Activated naive CD4-positive, alpha-beta T cell treated with anti-CD3 and anti-CD28 coated beads, Interleukin-2, amount 50 U/mL, for 24 hours (primary cell): ENCODE results near the gene AHCTF1.
"Not testable (repeated sequence)": the region's sequence is repeated elsewhere in the genome, so short reads cannot be mapped to it uniquely, and the experiment has no call there.

Source experiments
- H3K27ac Mint-ChIP-seq: one replicate; pipeline ENCODE4 v1.8.0; 2021; ENCODE audit warnings: mild to moderate bottlenecking, mixed read lengths
- H3K27me3 Mint-ChIP-seq: one replicate; pipeline ENCODE4 v1.8.0; 2021; ENCODE audit warnings: mixed read lengths
- H3K36me3 Mint-ChIP-seq: one replicate; pipeline ENCODE4 v1.8.0; 2021; ENCODE audit warnings: mixed read lengths
- H3K4me1 Mint-ChIP-seq: one replicate; pipeline ENCODE4 v1.8.0; 2021; ENCODE audit warnings: mixed read lengths
- H3K4me3 Mint-ChIP-seq: one replicate; pipeline ENCODE4 v1.8.0; 2021; ENCODE audit warnings: mild to moderate bottlenecking, mixed read lengths
- H3K9me3 Mint-ChIP-seq: one replicate; pipeline ENCODE4 v1.8.0; 2021; ENCODE audit warnings: mixed read lengths

The AHCTF1 gene

DNA sequence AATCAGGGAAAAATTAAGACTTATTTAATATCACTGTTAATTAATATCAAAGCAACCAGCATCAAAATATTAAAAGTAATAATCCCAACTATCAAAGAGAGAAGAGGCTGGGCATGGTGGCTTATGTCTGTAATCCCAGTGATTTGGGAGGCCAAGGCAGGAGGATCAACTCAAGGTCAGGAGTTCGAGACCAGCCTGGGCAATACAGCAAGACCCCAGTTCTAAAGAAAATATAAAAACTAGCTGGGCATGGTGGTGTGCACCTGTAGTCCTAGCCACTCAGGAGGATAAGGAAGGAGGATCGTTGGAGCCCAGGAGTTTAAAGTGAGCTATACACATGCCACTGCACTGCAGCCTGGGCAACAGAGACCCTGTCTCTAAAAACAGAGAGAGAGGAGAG is 43.2 kb downstream of the AHCTF1 start:
- Mint-ChIP-seq H3K4me1 (peaks cover 11% of the 10 kb centered on the region), H3K36me3 (peaks cover 31% of the 10 kb centered on the region), H3K4me3 (no peak overlapping the region), H3K27ac (peak overlapping the region; percentile 46), H3K9me3 (no peaks in the 10 kb centered on the region), H3K27me3 (no peaks in the 10 kb centered on the region)

DNA sequence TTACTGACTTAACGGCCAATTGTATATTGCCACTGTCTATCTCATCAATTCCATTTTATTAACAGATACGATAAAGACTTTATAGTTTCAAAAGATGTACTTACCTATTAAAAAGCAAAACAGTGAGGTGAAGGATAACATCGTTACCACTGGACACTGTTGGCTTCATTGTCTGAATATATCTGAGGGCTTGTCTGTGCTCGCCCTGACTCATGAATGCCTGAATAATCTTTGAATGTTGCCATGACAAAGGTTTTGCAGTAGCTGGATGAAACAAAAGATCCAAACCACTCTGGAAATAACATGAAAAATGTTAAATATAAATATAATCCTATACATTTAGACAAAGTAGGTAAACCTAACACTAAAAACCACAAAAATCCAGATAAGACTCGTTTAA is 46.4 kb downstream of the AHCTF1 start:
- H3K36me3 Mint-ChIP-seq = peaks cover 27% of the 10 kb centered on the region
- not testable (repeated sequence) for H3K4me3 Mint-ChIP-seq, H3K27me3 Mint-ChIP-seq, H3K9me3 Mint-ChIP-seq, H3K4me1 Mint-ChIP-seq, H3K27ac Mint-ChIP-seq

DNA sequence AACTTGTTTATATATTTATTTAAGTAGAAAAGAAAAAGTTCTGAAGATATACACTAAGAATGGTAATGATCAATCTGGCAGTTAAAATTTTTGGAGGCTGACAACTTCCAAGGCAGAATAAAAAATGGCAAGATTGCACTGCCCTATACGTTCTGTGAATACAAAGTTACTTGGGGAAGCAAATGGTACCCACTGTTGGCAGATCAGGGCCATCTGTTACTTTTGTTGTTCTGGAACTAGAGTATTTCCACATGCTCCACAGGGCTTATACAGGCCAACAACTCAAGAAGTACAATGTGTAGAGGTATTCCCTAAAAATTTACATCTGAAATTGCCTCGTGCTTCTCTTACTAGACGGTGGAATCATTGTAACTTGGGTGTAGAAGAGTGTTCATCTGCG is 53.2 kb downstream of the AHCTF1 start:
- no peak overlapping the region for H3K27ac Mint-ChIP-seq
- peaks cover 23% of the 10 kb centered on the region for H3K4me1 Mint-ChIP-seq
- H3K4me3 Mint-ChIP-seq = no peak overlapping the region
- peaks cover 22% of the 10 kb centered on the region for H3K36me3 Mint-ChIP-seq
- no peaks in the 10 kb centered on the region for H3K27me3 Mint-ChIP-seq
- no peaks in the 10 kb centered on the region for H3K9me3 Mint-ChIP-seq

DNA sequence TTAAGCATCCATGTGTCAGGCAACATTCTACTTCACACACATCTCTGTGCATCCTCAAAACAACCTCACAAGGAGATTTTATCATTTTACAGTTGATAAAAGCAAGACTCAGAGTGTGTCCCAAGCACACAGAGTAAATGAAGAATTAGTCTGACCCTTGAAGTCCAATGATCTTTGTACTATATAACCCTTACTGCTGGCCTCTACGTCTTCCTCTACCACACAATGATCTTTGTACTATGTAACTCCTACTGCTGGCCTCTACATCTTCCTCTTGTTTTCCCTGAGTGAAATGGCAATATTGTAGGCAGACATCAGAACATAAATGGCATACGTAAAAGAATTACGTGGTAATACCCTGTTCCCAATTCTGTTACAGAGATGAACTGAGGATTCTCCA is 55.3 kb downstream of the AHCTF1 start:
- Mint-ChIP-seq H3K4me1 (peaks cover 38% of the 10 kb centered on the region), H3K9me3 (no peaks in the 10 kb centered on the region), H3K27ac (peak overlapping the region; percentile 41), H3K27me3 (no peaks in the 10 kb centered on the region), H3K36me3 (peaks cover 28% of the 10 kb centered on the region), H3K4me3 (no peak overlapping the region)

DNA sequence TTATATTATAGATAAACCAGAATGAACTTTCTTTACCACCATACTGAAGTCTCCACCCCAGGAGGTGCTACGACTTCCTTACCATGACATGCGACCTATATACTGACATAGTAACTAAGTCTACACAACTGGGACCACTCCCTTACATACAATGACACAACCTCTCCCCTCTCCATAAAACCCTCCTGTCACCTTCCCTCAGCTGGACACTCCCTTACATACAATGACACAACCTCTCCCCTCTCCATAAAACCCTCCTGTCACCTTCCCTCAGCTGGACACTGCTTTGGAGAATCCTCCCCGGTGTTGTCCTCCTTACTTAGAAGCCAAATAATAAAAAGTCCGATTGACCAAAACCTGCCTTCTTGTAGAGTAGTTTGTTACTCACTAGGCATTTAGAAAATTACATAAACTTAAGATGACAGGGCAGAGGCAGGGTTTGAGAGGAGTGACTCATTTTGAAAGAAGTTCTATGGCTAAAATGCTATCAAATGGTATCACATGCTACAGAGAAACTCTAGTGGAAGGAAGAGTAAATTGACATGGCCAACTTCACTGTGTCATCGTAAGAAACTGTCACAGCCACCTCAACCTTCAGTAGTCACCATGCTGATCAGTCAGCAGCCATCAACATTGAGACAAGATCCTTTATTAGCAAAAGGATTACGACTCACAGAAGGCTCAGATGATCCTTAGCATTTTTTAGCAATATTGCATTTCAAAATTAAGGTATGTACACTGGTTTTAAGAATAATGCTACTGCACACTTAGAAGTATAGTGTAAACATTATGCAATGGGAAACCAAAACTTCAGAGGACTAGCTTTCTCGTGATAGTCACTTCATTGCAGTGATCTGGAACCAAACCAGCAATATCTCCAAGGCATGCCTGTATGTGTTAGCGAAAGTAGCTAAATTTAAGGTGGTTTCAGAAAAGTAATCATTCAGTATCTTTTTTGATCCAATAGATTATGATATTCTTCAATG is 56.4 kb downstream of the AHCTF1 start:
- H3K27ac Mint-ChIP-seq = peak overlapping the region; percentile 65
- peaks cover 26% of the 10 kb centered on the region for H3K36me3 Mint-ChIP-seq
- no peaks in the 10 kb centered on the region for H3K27me3 Mint-ChIP-seq
- H3K4me1 Mint-ChIP-seq = peaks cover 38% of the 10 kb centered on the region
- no peaks in the 10 kb centered on the region for H3K9me3 Mint-ChIP-seq
- no peak overlapping the region for H3K4me3 Mint-ChIP-seq

DNA sequence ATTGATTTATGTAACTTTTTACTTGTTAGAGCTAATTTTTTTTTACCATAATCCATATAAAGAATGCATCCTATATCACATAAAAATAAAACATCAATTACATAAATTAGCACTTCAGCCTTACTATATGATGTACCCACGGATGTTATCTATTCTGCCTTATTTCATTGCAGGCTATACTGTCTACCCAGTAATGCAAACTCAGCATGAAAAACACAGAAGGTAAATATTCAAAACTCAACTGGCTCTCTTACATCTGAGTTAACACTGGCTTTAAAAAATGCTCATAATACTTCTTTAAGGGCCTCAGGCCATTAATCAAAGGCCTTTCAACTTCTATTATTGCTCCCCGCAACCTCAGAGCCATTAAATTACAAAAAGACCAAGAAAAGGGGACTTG is 65.8 kb downstream of the AHCTF1 start:
- no peaks in the 10 kb centered on the region for H3K27me3 Mint-ChIP-seq
- no peak overlapping the region for H3K4me3 Mint-ChIP-seq

DNA sequence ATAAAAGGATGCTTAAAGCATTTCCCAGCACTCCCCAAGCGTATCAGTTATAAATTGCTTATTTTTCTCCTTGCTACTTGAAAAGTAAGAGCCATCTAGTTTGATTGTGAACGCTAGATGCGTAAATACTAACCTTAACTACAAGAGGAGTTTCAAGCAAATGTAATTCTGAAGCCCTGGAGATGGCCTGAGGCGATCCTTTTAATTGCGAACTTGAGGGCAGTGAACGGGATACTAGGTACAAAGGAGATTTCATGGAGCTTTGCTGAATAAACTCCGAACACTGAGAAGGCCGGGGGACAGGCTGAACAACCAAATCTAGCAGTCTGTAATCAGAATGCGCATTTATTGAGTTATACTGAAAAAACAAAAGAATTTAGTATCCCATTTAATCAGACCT is 68.0 kb downstream of the AHCTF1 start:
- H3K27me3 Mint-ChIP-seq, H3K27ac Mint-ChIP-seq, H3K9me3 Mint-ChIP-seq, H3K4me3 Mint-ChIP-seq, H3K4me1 Mint-ChIP-seq: not testable (repeated sequence)
- H3K36me3 Mint-ChIP-seq = peaks cover 10% of the 10 kb centered on the region

More for the DNA sequence above, 65.8 kb downstream of the AHCTF1 start:
- H3K27ac Mint-ChIP-seq = no peak overlapping the region
- H3K4me1 Mint-ChIP-seq = peaks cover 3% of the 10 kb centered on the region
- H3K9me3 Mint-ChIP-seq = no peaks in the 10 kb centered on the region
- peaks cover 12% of the 10 kb centered on the region for H3K36me3 Mint-ChIP-seq

DNA sequence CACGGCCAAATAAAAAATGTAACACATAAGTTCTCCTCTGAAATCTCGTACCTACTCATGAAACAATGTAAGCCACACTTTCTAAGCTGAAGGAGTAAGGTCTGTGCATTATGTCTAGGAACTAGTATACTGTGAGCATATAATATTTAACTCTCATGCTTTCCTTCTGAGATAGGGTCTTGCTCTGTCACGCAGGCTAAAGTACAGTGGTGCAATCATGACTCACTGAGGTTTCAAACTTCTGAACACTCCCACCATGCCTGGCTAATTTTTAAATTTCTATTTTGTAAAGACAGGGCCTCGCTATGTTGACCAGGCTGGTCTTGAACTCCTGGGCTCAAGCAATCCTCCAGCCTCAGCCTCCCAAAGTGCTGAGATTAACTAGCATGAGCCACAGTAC is 71.3 kb downstream of the AHCTF1 start:
- Mint-ChIP-seq H3K36me3 (peaks cover 22% of the 10 kb centered on the region), H3K4me1 (no peaks in the 10 kb centered on the region), H3K4me3 (no peak overlapping the region), H3K9me3 (no peaks in the 10 kb centered on the region), H3K27ac (no peak overlapping the region), H3K27me3 (no peaks in the 10 kb centered on the region)

DNA sequence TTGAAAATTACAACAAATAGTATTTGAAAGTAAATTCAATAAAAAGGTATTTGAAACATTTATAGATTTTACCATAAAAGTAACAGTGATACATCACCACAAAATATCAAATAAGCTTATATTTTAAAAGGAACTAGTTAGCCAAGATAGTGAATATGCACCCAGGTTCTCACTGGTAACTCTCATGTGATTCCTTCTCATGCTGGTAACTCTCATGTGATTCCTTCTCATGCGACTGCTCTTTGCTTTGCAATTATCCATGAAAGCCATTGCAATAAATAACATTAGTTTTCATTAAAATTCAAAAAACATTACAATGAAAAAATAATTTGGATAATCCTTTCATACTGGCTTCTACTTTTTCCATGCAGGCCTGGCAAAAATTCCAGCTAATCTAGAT is 75.4 kb downstream of the AHCTF1 start:
- Mint-ChIP-seq H3K27ac (no peak overlapping the region), H3K4me1 (no peaks in the 10 kb centered on the region), H3K4me3 (no peak overlapping the region), H3K36me3 (peaks cover 24% of the 10 kb centered on the region), H3K9me3 (no peaks in the 10 kb centered on the region), H3K27me3 (no peaks in the 10 kb centered on the region)

DNA sequence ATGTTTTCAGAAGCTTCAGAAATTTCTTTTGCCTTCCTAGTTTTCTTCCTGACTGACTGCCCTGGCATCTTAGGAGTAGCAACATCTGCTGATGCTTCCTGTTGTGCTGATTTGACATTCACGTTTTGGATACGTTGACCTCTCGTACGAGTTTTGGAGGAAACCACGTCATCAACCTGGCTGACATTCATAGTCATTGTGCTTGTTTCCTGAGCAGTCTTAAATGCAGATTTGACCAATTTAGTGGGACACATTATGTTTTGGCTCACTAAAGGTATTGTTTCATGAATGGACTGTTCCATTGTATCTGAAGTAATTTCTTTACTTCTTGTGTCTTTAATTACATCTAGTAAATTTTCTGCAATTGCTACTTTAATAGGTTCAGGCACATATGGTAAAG is 81.1 kb downstream of the AHCTF1 start:
- H3K4me3 Mint-ChIP-seq, H3K4me1 Mint-ChIP-seq, H3K27ac Mint-ChIP-seq, H3K27me3 Mint-ChIP-seq, H3K9me3 Mint-ChIP-seq: not testable (repeated sequence)
- peaks cover 17% of the 10 kb centered on the region for H3K36me3 Mint-ChIP-seq

DNA sequence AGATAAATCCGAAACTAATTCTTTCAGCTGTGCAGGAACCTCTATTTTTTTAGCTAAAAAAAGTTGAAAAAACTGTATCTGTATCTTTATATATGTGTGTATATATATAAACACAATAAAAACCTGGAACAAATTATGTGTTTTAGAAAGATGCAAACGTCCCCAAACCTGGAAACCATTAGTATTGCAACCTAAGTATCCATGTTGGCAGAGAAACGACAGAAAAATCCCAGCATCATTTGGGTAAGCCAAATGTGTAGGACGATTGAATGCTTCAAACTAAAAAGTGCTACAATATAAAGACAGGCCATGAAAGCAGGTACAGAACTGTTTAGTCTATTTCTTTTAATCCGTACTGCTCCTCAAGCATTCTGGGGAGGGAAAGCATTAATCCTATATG is 87.9 kb downstream of the AHCTF1 start:
- H3K27ac Mint-ChIP-seq = no peak overlapping the region
- no peaks in the 10 kb centered on the region for H3K9me3 Mint-ChIP-seq
- no peak overlapping the region for H3K4me3 Mint-ChIP-seq
- H3K36me3 Mint-ChIP-seq = peaks cover 20% of the 10 kb centered on the region
- no peaks in the 10 kb centered on the region for H3K4me1 Mint-ChIP-seq
- H3K27me3 Mint-ChIP-seq = no peaks in the 10 kb centered on the region

DNA sequence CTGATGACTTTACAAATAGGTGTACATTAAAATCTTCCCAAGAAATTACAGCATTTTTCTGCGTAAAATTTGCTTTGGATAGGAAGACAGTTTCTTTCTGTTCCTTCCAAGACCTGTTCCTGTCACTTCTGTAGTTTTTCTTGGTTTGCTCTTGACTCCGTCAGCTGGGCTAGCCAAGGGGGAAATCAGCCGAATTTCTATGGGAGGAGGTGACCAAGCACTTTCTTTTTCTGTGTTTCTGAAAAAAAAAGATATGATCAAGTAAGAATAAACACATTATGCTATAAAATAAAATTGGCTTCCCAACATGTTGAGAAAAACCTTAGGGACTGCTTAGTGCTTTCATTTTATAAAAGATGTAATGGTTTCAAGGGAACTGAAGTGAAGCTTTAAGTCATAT is 91.0 kb downstream of the AHCTF1 start:
- H3K4me1 Mint-ChIP-seq, H3K9me3 Mint-ChIP-seq, H3K27me3 Mint-ChIP-seq, H3K4me3 Mint-ChIP-seq, H3K27ac Mint-ChIP-seq: not testable (repeated sequence)
- H3K36me3 Mint-ChIP-seq = peaks cover 19% of the 10 kb centered on the region

DNA sequence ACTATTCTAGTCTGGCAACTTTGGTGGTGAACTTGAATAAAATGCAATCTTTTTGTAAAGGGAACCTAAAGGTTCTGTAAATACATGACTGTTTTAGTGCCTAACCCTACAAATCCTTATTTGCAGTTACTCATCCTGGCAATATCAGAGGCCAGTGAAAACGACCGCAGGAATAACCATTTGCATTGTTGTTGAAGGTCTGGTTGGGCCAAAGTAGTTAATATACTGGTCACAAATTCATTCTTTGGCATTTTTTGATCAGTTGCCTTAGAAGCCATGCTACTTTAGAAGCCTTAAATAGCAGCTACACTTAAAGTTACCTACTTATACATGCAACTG is 93.7 kb downstream of the AHCTF1 start:
- peaks cover 4% of the 10 kb centered on the region for H3K4me1 Mint-ChIP-seq
- no peaks in the 10 kb centered on the region for H3K9me3 Mint-ChIP-seq
- no peaks in the 10 kb centered on the region for H3K27me3 Mint-ChIP-seq
- no peak overlapping the region for H3K4me3 Mint-ChIP-seq
- no peak overlapping the region for H3K27ac Mint-ChIP-seq
- peaks cover 13% of the 10 kb centered on the region for H3K36me3 Mint-ChIP-seq

DNA sequence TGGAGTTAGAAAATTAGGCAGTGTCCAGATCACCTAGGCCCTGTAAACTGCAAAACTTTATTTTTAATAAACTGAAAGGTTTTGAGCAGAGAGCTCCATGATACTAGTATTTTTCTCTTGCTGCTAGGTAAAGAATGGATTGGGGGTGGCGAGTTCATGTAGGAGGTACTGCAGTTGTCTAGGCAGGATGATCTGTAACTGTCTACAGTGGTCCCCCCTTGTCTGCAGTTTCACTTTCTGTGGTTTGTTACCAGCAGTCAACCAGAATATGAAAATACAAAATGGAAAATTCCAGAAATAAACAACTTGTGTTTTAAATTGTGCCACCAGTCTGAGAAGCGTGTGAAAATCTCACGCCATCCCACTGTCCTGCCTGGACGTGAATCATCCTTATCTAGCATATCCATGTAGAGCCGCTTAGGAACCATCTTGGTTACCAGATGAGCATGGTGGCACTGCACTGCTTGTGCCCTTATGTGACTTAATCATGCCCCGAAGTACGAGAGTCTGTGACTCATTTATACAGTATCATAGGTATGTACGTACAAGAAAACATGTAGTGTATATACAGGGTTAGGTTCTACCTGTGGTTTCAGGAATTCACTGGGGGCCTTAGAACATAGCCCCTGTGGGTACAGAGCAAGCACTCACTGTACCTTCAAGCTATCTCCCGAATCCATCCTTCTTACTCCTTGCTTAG is 94.2 kb downstream of the AHCTF1 start:
- peaks cover 4% of the 10 kb centered on the region for H3K4me1 Mint-ChIP-seq
- no peaks in the 10 kb centered on the region for H3K9me3 Mint-ChIP-seq
- H3K27ac Mint-ChIP-seq = no peak overlapping the region
- H3K27me3 Mint-ChIP-seq = no peaks in the 10 kb centered on the region
- peaks cover 9% of the 10 kb centered on the region for H3K36me3 Mint-ChIP-seq
- no peak overlapping the region for H3K4me3 Mint-ChIP-seq

DNA sequence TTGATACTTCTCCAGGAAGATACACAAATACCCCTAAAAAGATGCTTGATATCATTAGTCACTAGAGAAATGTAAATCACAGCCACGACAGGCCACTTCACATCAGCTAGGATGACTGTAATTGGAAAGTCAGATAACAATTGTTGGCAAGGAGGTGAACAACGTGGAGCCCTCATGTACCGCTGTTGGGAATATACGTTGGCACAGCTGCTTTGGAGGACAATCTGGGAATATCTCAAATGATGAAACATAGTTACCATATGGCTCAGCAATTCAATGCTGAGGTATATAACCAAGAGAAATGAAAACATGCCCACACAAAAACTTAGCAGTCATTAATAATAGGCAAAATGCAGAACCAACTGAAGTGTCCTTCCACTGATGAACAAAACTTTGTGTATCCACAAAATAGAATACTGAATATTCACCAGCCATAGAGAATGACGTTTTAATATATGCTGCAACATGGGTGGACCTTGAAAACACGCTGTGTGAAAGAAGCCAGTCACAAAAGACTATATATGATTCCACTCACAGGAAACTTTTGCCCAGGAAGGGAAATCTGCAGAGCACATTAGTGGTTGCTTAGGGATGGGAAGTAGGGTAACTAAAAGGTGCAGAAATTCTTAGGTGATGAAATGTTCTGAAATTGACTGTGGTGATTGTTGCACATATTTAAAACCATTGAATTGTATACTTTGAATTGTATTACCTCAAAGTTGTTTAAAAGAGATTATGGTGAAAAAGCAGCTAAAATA is 95.4 kb downstream of the AHCTF1 start:
- H3K27me3 Mint-ChIP-seq = peaks cover 4% of the 10 kb centered on the region
- H3K4me1 Mint-ChIP-seq = peaks cover 4% of the 10 kb centered on the region
- H3K4me3 Mint-ChIP-seq = no peak overlapping the region
- no peak overlapping the region for H3K27ac Mint-ChIP-seq
- peaks cover 9% of the 10 kb centered on the region for H3K36me3 Mint-ChIP-seq
- no peaks in the 10 kb centered on the region for H3K9me3 Mint-ChIP-seq

DNA sequence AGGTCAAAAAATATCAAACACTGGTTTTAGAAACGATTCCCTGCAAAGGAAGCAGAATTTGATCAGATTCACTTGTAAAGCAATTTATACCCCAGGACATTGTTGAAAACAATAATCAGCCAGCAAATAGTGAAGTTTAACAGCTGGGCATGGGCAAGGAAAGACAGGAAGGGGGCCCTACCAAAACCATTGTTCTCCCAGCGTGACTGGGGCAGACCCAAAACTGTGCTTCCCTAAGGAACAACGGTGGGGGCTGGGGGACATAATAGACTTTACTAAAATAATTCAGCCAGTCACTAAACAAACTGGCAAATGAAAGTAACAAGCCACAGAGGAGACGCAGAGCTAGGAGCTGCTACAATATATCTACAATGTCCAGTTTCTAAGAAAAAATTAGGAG is 100.2 kb downstream of the AHCTF1 start:
- Mint-ChIP-seq H3K27ac (no peak overlapping the region), H3K4me3 (no peak overlapping the region), H3K27me3 (peaks cover 7% of the 10 kb centered on the region), H3K9me3 (peaks cover 7% of the 10 kb centered on the region), H3K36me3 (peaks cover 5% of the 10 kb centered on the region), H3K4me1 (peaks cover 2% of the 10 kb centered on the region)
